ENCODE results near the gene ZNF664.

ZNF664 gene

GRCh38 chr12:124030510-124030909 is 57.5 kb downstream of the ZNF664 start:
- POLR2A ChIA-PET = no interaction called here
- TF ChIP-seq FOXM1 (IDR thresholded peaks at IDR 0.05; ENCODE audit: borderline replicate concordance) (no peak), BHLHE40 (IDR thresholded peaks at IDR 0.05; ENCODE audit: borderline replicate concordance) (no peak), PKNOX1 (IDR thresholded peaks at IDR 0.05) (no peak), SUZ12 (IDR thresholded peaks at IDR 0.05) (no peak), FOXK2 (IDR thresholded peaks at IDR 0.05) (no peak)
- CTCF ChIA-PET = no interaction called here
- peak; percentile 17 for DNase-seq (ENCODE audit: extremely low spot score)

GRCh38 chr12:124031058-124031457 is 58.0 kb downstream of the ZNF664 start:
- ChIA-PET CTCF (no interaction called here), POLR2A (no interaction called here)
- TF ChIP-seq FOXK2 (IDR thresholded peaks at IDR 0.05) = no peak
- DNase-seq (ENCODE audit: extremely low spot score) = no peak

- POLR2A ChIA-PET = no interaction called here
- no peak for TF ChIP-seq BHLHE40 (IDR thresholded peaks at IDR 0.05; ENCODE audit: borderline replicate concordance)
- TF ChIP-seq NFRKB (IDR thresholded peaks at IDR 0.05) = no peak
- no peak for TF ChIP-seq SP1 (IDR thresholded peaks at IDR 0.05)
- no peak for TF ChIP-seq TARDBP (IDR thresholded peaks at IDR 0.05)
- no peak for TF ChIP-seq ARNT (IDR thresholded peaks at IDR 0.05)
- TF ChIP-seq ELF4 (IDR thresholded peaks at IDR 0.05) = no peak
- TF ChIP-seq FOXK2 (IDR thresholded peaks at IDR 0.05) = no peak
- no peak for TF ChIP-seq ZNF384 (IDR thresholded peaks at IDR 0.05)
- TF ChIP-seq LEF1 (IDR thresholded peaks at IDR 0.05; ENCODE audit: borderline replicate concordance) = no peak
- no peak for TF ChIP-seq L3MBTL2 (conservative IDR thresholded peaks at IDR 0.05)
- no peak for TF ChIP-seq SUZ12 (IDR thresholded peaks at IDR 0.05)
- no peak for TF ChIP-seq HDGF (IDR thresholded peaks at IDR 0.05; ENCODE audit: borderline replicate concordance)
- TF ChIP-seq CTBP1 (IDR thresholded peaks at IDR 0.05; ENCODE audit: borderline replicate concordance) = no peak
- no peak for TF ChIP-seq PKNOX1 (IDR thresholded peaks at IDR 0.05)
- no peak for TF ChIP-seq FOXA1 (IDR thresholded peaks at IDR 0.05)
- TF ChIP-seq FOXM1 (IDR thresholded peaks at IDR 0.05; ENCODE audit: borderline replicate concordance) = no peak
- peak; percentile 75 for DNase-seq (ENCODE audit: extremely low spot score)
- CTCF ChIA-PET = interaction anchor here (0.6 to 1.0 kb wide), 4 partner anchors 16 to 685 kb away, joined by 3 read pairs; no protein-coding TSS in a partner anchor
Measured at GRCh38 chr12:124032265-124032886, 59.4 kb downstream of the ZNF664 start.

- TF ChIP-seq ZNF384 (IDR thresholded peaks at IDR 0.05) (no peak), BHLHE40 (IDR thresholded peaks at IDR 0.05; ENCODE audit: borderline replicate concordance) (no peak)
- CTCF ChIA-PET = interaction anchor here (0.9 kb wide), 1 partner anchor 279 kb away, joined by 3 read pairs; no protein-coding TSS in a partner anchor
- POLR2A ChIA-PET = no interaction called here
- no peak for DNase-seq (ENCODE audit: extremely low spot score)
Measured at GRCh38 chr12:124033859-124034258, 60.8 kb downstream of the ZNF664 start.

- no peak for DNase-seq (ENCODE audit: extremely low spot score)
- CTCF ChIA-PET = no interaction called here
- POLR2A ChIA-PET = no interaction called here
- no peak for TF ChIP-seq NFRKB (IDR thresholded peaks at IDR 0.05)
- no peak for TF ChIP-seq PKNOX1 (IDR thresholded peaks at IDR 0.05)
Measured at GRCh38 chr12:124034297-124034696, 61.3 kb downstream of the ZNF664 start.

GRCh38 chr12:124035163-124035562 is 62.1 kb downstream of the ZNF664 start:
- TF ChIP-seq PKNOX1 (IDR thresholded peaks at IDR 0.05) = no peak
- TF ChIP-seq FOXM1 (IDR thresholded peaks at IDR 0.05; ENCODE audit: borderline replicate concordance) = no peak
- TF ChIP-seq BHLHE40 (IDR thresholded peaks at IDR 0.05; ENCODE audit: borderline replicate concordance) = no peak
- TF ChIP-seq ZNF384 (IDR thresholded peaks at IDR 0.05) = no peak
- no peak for TF ChIP-seq LEF1 (IDR thresholded peaks at IDR 0.05; ENCODE audit: borderline replicate concordance)
- no peak for TF ChIP-seq TARDBP (IDR thresholded peaks at IDR 0.05)
- TF ChIP-seq HDGF (IDR thresholded peaks at IDR 0.05; ENCODE audit: borderline replicate concordance) = no peak
- no peak for TF ChIP-seq NFRKB (IDR thresholded peaks at IDR 0.05)
- TF ChIP-seq CTBP1 (IDR thresholded peaks at IDR 0.05; ENCODE audit: borderline replicate concordance) = no peak
- no peak for TF ChIP-seq L3MBTL2 (conservative IDR thresholded peaks at IDR 0.05)
- no peak for TF ChIP-seq FOXA1 (IDR thresholded peaks at IDR 0.05)
- no peak for TF ChIP-seq SP1 (IDR thresholded peaks at IDR 0.05)
- POLR2A ChIA-PET = no interaction called here
- no peak for DNase-seq (ENCODE audit: extremely low spot score)
- CTCF ChIA-PET = interaction anchor here (0.6 to 0.7 kb wide), 2 partner anchors 12 to 184 kb away, joined by 3 to 8 read pairs; no protein-coding TSS in a partner anchor

GRCh38 chr12:124036171-124036598 is 63.2 kb downstream of the ZNF664 start:
- no peak for DNase-seq (ENCODE audit: extremely low spot score)
- ChIA-PET CTCF (interaction anchor here (0.6 to 1.7 kb wide), 6 partner anchors 17 to 316 kb away, joined by 3 to 6 read pairs (median 3); no protein-coding TSS in a partner anchor), POLR2A (no interaction called here)
- TF ChIP-seq BHLHE40 (IDR thresholded peaks at IDR 0.05; ENCODE audit: borderline replicate concordance) (no peak), FOXK2 (IDR thresholded peaks at IDR 0.05) (no peak), SP1 (IDR thresholded peaks at IDR 0.05) (no peak), SUZ12 (IDR thresholded peaks at IDR 0.05) (no peak), FOXM1 (IDR thresholded peaks at IDR 0.05; ENCODE audit: borderline replicate concordance) (no peak), ZNF384 (IDR thresholded peaks at IDR 0.05) (no peak)

All from HEK293T (cell line).